PC-9 (cell line): Measurements from ENCODE around the gene NKIRAS1. TPM values are rescaled to one million over a fixed set of nuclear protein-coding genes. Genes with fewer than 3 reads are reported as not detected.
A peak's percentile ranks its signal among the peaks of the same experiment; 100 is the strongest.

ENCODE experiments used
- BruUV-seq: library from RNA; stranded (reverse); fragments of 400-500 nt; replicated peaks from 2 replicates; lab custom pipeline; 2021; lab: Mats Ljungman, UMichigan
- CTCF ChIA-PET: fragments of 300-600 bp; sonication (Branson Sonifier 250); formaldehyde crosslinking; loops from one replicate; lab custom pipeline; 2022; ENCODE audit warnings: antibody characterized with exemption; lab: Charles Lee
- POLR2A ChIA-PET: fragments of 300-600 bp; sonication (Branson Sonifier 250); formaldehyde crosslinking; loops from one replicate; lab custom pipeline; 2022; ENCODE audit warnings: antibody characterized with exemption; ENCODE audit not compliant: unreplicated experiment; lab: Charles Lee
- DNase-seq, 2 experiments: peaks; one replicate each; pipeline versions ENCODE4 v3.0.0 to v3.0.0-alpha.2; 2015 to 2022; ENCODE audit warnings: mixed read lengths in 1 of 2
- H2AFZ ChIP-seq: fragments of 200-600 bp; sonication (generic); 2 replicates; pipeline ENCODE4 v1.8.1; 2017; ENCODE audit warnings: antibody characterized with exemption
- H3F3A ChIP-seq: fragments of 200-600 bp; sonication (generic); 2 replicates; pipeline ENCODE4 v1.8.1; 2017; ENCODE audit warnings: antibody characterized with exemption, mild to moderate bottlenecking, low read depth; ENCODE audit not compliant: insufficient read depth
- H3K27ac ChIP-seq: fragments of 200-600 bp; sonication (generic); 2 replicates; pipeline ENCODE4 v1.6.1; 2016; ENCODE audit warnings: mixed run types
- H3K27me3 ChIP-seq: fragments of 200-600 bp; sonication (generic); 2 replicates; pipeline ENCODE4 v1.6.1; 2016; ENCODE audit warnings: low read depth, mixed run types; ENCODE audit not compliant: insufficient read depth
- H3K36me3 ChIP-seq: fragments of 200-600 bp; sonication (generic); 2 replicates; pipeline ENCODE4 v1.6.1; 2016; ENCODE audit warnings: low read depth, mixed run types
- H3K4me1 ChIP-seq: fragments of 200-600 bp; sonication (generic); replicated peaks from 2 replicates; pipeline ENCODE4 v1.6.1; 2016; ENCODE audit warnings: mixed run types; ENCODE audit not compliant: insufficient read depth
- H3K4me2 ChIP-seq: fragments of 200-600 bp; sonication (generic); 2 replicates; pipeline ENCODE4 v1.6.1; 2017; ENCODE audit warnings: mixed run types
- H3K4me3 ChIP-seq: fragments of 200-600 bp; sonication (generic); 2 replicates; pipeline ENCODE4 v1.6.1; 2016; ENCODE audit warnings: mixed run types
- H3K79me2 ChIP-seq: fragments of 200-600 bp; sonication (generic); 2 replicates; pipeline ENCODE4 v1.6.1; 2017; ENCODE audit warnings: low read depth, mixed run types
- H3K9me2 ChIP-seq: fragments of 200-600 bp; sonication (generic); 2 replicates; pipeline ENCODE4 v1.8.1; 2017; ENCODE audit warnings: mild to moderate bottlenecking; ENCODE audit not compliant: insufficient read depth
- H3K9me3 ChIP-seq: fragments of 200-600 bp; sonication (generic); 2 replicates; pipeline ENCODE4 v1.8.1; 2016; ENCODE audit warnings: low read depth; ENCODE audit not compliant: insufficient read depth
- H4K20me1 ChIP-seq: fragments of 200-600 bp; sonication (generic); 2 replicates; pipeline ENCODE4 v1.8.1; 2017; ENCODE audit not compliant: insufficient read depth
- CTCF ChIP-seq: fragments of 200-600 bp; sonication (generic); conservative IDR thresholded peaks from 2 replicates; pipeline ENCODE4 v1.6.1; 2017; ENCODE audit warnings: mixed run types, antibody characterized with exemption, mild to moderate bottlenecking, moderate library complexity
- EZH2 ChIP-seq: fragments of 200-600 bp; sonication (generic); IDR thresholded peaks from 2 replicates; pipeline ENCODE4 v1.8.0; 2017; ENCODE audit warnings: antibody characterized with exemption, low read depth
- intact Hi-C: fragments of 100-400 bp; cut with micrococcal nuclease; formaldehyde crosslinking; loops from one replicate; pipeline ENCODE4 v1.10.0; 2022; ENCODE audit not compliant: unreplicated experiment
- total RNA-seq: library from RNA; stranded (reverse); gene quantifications from 2 replicates; pipeline ENCODE4 v1.2.3, GENCODE V29; 2021

The NKIRAS1 gene
- total RNA-seq, 1 experiment from 2014 or later, result 8.6 TPM

- Histone ChIP-seq H3K27me3 (no peaks in the 10 kb centered on the region), H3K9me3 (no peaks in the 10 kb centered on the region), H3K9me2 (no peaks in the 10 kb centered on the region), H3F3A (peaks cover 31% of the 10 kb centered on the region; the same call in 1 of the 2 replicates), H3K4me3 (no peak overlapping the region), H3K4me2 (peak overlapping the region; percentile 46), H2AFZ (no peak overlapping the region), H3K4me1 (peaks cover 51% of the 10 kb centered on the region), H3K79me2 (peaks cover 92% of the 10 kb centered on the region), H3K27ac (peak overlapping the region; percentile 38), H4K20me1 (peaks cover 49% of the 10 kb centered on the region), H3K36me3 (peaks cover 12% of the 10 kb centered on the region)
- TF ChIP-seq EZH2, result no peak
- TF ChIP-seq CTCF, result no peak
- ChIA-PET POLR2A (interaction anchor here (0.5 to 0.7 kb wide), 2 partner anchors 11 to 41 kb away, joined by 3 to 4 read pairs; no protein-coding TSS in a partner anchor), CTCF (no interaction called here)
- intact Hi-C loops, result no loop called here
- BruUV-seq, result no TSS peak
- DNase-seq, result peak; percentile 39 to 78
Observed at GRCh38 chr3:23877329-23877980, 39.3 kb downstream of the NKIRAS1 start.

- TF ChIP-seq CTCF (no peak), EZH2 (no peak)
- intact Hi-C loops, result no loop called here
Observed at GRCh38 chr3:23876923-23877322, 39.9 kb downstream of the NKIRAS1 start.

GRCh38 chr3:23875113-23875725 is 41.6 kb downstream of the NKIRAS1 start:
- no TSS peak for BruUV-seq
- Histone ChIP-seq H3K79me2 (peaks cover 71% of the 10 kb centered on the region), H4K20me1 (peaks cover 51% of the 10 kb centered on the region), H2AFZ (no peak overlapping the region), H3K36me3 (peaks cover 5% of the 10 kb centered on the region), H3F3A (peaks cover 24% of the 10 kb centered on the region; the same call in 1 of the 2 replicates), H3K4me1 (peaks cover 51% of the 10 kb centered on the region), H3K27me3 (no peaks in the 10 kb centered on the region), H3K9me3 (no peaks in the 10 kb centered on the region), H3K9me2 (no peaks in the 10 kb centered on the region), H3K4me3 (no peak overlapping the region), H3K4me2 (no peak overlapping the region), H3K27ac (no peak overlapping the region)
- ChIA-PET POLR2A (interaction anchor here (0.6 kb wide), 1 partner anchor 36 kb away, joined by 3 read pairs; no protein-coding TSS in a partner anchor), CTCF (interaction anchor here (0.5 kb wide), 1 partner anchor 112 kb away, joined by 3 read pairs; no protein-coding TSS in a partner anchor)
- TF ChIP-seq CTCF (no peak), EZH2 (no peak)
- intact Hi-C loops, result no loop called here
- DNase-seq, result no peak

More at GRCh38 chr3:23876923-23877322, 39.9 kb downstream of the NKIRAS1 start:
- no peak overlapping the region for H2AFZ ChIP-seq
- no peak for DNase-seq
- ChIA-PET POLR2A (interaction anchor here (0.6 to 0.7 kb wide), 2 partner anchors 12 to 1197 kb away, joined by 3 to 4 read pairs; no protein-coding TSS in a partner anchor), CTCF (no interaction called here)
- BruUV-seq, result no TSS peak
- peaks cover 51% of the 10 kb centered on the region for H3K4me1 ChIP-seq
- H3F3A ChIP-seq, result peaks cover 31% of the 10 kb centered on the region; the same call in 1 of the 2 replicates
- peak overlapping the region; percentile 38 for H3K27ac ChIP-seq
- H3K79me2 ChIP-seq, result peaks cover 86% of the 10 kb centered on the region
- H3K9me3 ChIP-seq, result no peaks in the 10 kb centered on the region
- no peaks in the 10 kb centered on the region for H3K27me3 ChIP-seq
- H4K20me1 ChIP-seq, result peaks cover 49% of the 10 kb centered on the region
- H3K36me3 ChIP-seq, result peaks cover 12% of the 10 kb centered on the region
- H3K9me2 ChIP-seq, result no peaks in the 10 kb centered on the region
- H3K4me3 ChIP-seq, result no peak overlapping the region
- peak overlapping the region; percentile 46 for H3K4me2 ChIP-seq
